ENCODE results near the gene RAMP3. TPM values are rescaled to one million over a fixed set of nuclear protein-coding genes. Genes with fewer than 3 reads are reported as not detected.

The RAMP3 gene
- total RNA-seq, 1 donor from 2014 or later, result 50.1 TPM

DNA sequence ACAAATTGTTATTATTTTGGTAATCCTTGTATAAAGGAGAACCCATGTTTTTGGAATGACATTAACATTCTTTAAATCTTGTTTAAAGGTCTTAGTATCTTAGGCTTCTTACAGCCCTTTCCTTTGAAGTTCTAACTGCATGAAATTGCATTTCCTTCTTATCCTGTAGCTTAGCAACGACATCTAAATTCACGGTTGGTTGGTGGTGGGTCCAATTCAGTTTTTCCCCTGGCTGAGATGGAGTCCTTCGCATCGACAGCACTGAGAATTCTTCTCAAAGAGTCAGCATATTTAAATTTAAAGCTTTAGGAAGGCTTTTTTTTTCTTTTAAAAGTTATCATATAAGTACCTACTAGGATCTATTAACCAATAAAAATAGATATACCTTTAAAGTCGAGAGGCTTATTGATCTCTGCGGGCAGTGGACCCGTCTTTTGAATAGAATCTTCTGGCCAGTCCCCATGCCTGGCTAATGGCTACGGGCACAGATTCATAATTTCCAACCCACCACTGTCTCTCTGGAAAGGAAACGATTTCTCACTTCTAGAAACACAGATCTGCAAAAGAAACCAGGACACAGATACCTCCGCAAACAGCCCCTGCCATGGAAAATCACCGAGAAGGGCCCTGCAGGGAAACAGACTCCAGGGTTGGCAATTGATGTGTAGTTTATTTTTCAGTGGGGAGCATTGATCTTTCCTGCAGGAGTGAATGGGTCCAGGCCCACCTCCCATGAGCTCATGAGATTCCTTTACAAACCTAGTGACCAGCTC, 63.4 kb downstream of the RAMP3 start:
- Histone ChIP-seq H3K36me3 (no peaks in the 10 kb centered on the region), H3K27me3 (no peaks in the 10 kb centered on the region), H3K4me1 (no peaks in the 10 kb centered on the region), H3K9me3 (no peaks in the 10 kb centered on the region), H3K27ac (no peak overlapping the region), H3K4me3 (no peak overlapping the region)
- intact Hi-C loops (cut with DNase I), result no loop called here
- peak in 1 of 2 donors; percentile 40 for DNase-seq (ENCODE audit: extremely low spot score in 2 of 2)
- TF ChIP-seq POLR2AphosphoS5 (IDR thresholded peaks at IDR 0.05; ENCODE audit: insufficient read depth in 1 of 2, low read depth in 1 of 2), result no peak
- no peak for TF ChIP-seq POLR2A (IDR thresholded peaks at IDR 0.05)
- TF ChIP-seq, protein P1, sequence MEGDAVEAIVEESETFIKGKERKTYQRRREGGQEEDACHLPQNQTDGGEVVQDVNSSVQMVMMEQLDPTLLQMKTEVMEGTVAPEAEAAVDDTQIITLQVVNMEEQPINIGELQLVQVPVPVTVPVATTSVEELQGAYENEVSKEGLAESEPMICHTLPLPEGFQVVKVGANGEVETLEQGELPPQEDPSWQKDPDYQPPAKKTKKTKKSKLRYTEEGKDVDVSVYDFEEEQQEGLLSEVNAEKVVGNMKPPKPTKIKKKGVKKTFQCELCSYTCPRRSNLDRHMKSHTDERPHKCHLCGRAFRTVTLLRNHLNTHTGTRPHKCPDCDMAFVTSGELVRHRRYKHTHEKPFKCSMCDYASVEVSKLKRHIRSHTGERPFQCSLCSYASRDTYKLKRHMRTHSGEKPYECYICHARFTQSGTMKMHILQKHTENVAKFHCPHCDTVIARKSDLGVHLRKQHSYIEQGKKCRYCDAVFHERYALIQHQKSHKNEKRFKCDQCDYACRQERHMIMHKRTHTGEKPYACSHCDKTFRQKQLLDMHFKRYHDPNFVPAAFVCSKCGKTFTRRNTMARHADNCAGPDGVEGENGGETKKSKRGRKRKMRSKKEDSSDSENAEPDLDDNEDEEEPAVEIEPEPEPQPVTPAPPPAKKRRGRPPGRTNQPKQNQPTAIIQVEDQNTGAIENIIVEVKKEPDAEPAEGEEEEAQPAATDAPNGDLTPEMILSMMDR (IDR thresholded peaks at IDR 0.05), result no peak

DNA sequence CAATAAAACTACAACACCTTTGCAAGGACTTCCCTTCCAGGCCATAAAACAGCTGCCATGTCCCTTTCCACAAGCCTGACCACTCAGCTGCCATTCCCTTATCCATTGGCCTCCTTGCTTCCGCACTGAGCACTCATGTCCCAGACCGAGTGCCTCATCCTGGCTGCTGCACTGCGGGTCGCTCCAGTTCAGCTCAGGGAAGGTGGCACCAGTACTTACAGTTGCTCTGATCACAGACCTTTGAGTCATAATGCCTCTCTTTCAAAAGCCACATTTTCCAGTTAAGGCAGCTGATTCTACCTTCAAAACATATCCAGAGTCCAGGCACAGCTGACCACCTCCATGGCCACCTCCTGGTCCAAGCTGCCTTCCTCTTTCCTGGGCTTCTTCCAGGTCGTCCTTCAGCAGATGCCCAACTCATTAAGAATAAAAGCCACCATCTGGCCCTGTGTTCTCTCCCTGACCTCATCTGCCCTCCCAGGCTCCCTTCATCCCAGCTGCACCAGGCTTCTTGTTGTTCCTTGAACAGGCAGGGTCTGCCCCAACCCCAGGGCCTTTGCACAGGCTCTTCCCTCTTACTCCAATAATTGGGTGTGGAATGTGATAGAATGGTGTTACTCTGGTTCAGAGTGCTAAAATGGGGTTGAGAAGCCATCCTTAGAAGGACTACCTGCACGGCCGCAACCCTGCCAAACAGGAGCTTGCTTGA, 64.5 kb downstream of the RAMP3 start:
- Histone ChIP-seq H3K27ac (no peak overlapping the region), H3K4me1 (no peaks in the 10 kb centered on the region), H3K9me3 (no peaks in the 10 kb centered on the region), H3K27me3 (no peaks in the 10 kb centered on the region), H3K36me3 (no peaks in the 10 kb centered on the region), H3K4me3 (no peak overlapping the region)
- peak in 1 of 2 donors; percentile 54 for DNase-seq (ENCODE audit: extremely low spot score in 2 of 2)
- TF ChIP-seq, protein P1 (IDR thresholded peaks at IDR 0.05), result no peak
- TF ChIP-seq POLR2AphosphoS5 (IDR thresholded peaks at IDR 0.05; ENCODE audit: insufficient read depth in 1 of 2, low read depth in 1 of 2), result no peak
- intact Hi-C loops (cut with DNase I), result no loop called here

DNA sequence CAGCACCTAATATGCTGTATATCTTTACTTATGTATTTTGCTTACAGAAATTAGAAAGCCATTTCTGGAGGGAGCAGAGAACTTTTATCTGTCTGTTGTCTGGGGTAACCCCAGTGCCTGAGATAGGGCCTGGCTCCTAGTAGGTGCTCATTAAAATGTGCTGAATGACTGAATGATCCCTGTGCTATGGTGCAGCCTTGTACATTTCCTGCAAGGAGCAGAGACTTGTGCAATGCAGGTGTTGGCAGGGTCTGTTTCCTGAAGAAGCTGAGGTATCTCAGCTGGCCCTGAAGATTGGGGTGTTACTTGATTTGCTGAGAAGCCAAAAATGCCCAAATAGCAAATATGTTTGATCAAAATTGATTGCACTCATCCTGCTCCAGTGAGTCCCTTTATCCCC, 65.5 kb downstream of the RAMP3 start:
- Histone ChIP-seq H3K4me1 (no peaks in the 10 kb centered on the region), H3K27me3 (no peaks in the 10 kb centered on the region), H3K4me3 (no peak overlapping the region), H3K27ac (no peak overlapping the region), H3K9me3 (no peaks in the 10 kb centered on the region), H3K36me3 (no peaks in the 10 kb centered on the region)
- intact Hi-C loops (cut with DNase I), result no loop called here
- TF ChIP-seq POLR2AphosphoS5 (IDR thresholded peaks at IDR 0.05; ENCODE audit: insufficient read depth in 1 of 2, low read depth in 1 of 2) (no peak), POLR2A (IDR thresholded peaks at IDR 0.05) (no peak)
- TF ChIP-seq, protein P1 (IDR thresholded peaks at IDR 0.05), result no peak
- no peak for DNase-seq (ENCODE audit: extremely low spot score in 2 of 2)

DNA sequence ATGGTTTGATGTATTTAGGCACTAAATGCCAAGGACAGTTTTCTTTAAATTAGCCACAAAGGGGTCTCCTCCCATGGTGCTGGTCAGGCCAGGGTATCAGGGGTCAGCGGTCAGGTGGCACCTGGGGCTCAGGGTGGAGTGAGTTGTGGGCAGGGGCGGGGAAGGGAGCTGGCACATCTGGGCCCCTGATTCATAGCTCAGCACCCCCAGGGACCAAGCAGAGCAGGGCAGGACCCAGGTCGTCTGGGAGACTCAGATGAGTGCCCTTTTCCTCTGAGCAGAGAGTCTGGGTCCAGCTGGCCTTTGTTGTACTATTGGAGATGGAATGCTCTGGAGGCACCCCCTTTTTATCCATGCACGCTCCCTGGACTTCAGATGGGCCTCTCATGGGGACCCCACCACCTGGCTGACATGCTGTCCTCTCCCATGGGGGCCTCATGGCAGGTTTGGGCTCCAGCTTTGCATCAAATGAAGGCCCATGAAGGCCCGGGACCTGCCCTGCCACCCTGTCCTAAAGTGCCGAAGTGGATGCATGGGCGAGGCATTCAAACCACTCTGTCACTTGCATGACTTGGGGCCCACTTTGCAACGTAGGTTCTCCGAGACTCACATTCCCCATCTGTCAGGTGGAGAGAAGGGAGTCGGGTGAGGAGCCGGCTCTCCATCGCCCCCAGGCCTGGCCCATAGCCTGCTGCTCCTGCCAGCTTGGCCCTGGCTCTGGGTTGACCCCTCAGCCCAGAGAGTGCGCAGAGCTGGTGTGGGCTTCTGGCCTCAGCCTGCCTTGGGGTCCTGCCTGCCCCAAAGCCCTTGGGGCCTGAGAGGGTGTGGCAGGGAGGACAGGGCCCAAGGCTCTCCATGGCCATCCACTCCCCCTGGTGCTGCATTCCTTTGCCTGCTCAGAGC, 66.4 kb downstream of the RAMP3 start:
- Histone ChIP-seq H3K27me3 (no peaks in the 10 kb centered on the region), H3K27ac (no peak overlapping the region), H3K9me3 (no peaks in the 10 kb centered on the region), H3K36me3 (no peaks in the 10 kb centered on the region), H3K4me1 (no peaks in the 10 kb centered on the region), H3K4me3 (no peak overlapping the region)
- intact Hi-C loops (cut with DNase I), result no loop called here
- DNase-seq (ENCODE audit: extremely low spot score in 2 of 2), result peak in 1 of 2 donors; percentile 77
- TF ChIP-seq, protein P1 (IDR thresholded peaks at IDR 0.05), result no peak
- no peak for TF ChIP-seq POLR2A (IDR thresholded peaks at IDR 0.05)
- TF ChIP-seq POLR2AphosphoS5 (IDR thresholded peaks at IDR 0.05; ENCODE audit: insufficient read depth in 1 of 2, low read depth in 1 of 2), result no peak

Measured in vagina (tissue), 2 donors.